Activated T-cell treated with anti-CD3 and anti-CD28 coated beads for 4 hours (primary cell): ENCODE data around the gene TMCO6.

Experiments used
- DNase-seq: peaks from one replicate; pipeline ENCODE4 v3.0.0-alpha.2; 2020

The TMCO6 gene

DNA sequence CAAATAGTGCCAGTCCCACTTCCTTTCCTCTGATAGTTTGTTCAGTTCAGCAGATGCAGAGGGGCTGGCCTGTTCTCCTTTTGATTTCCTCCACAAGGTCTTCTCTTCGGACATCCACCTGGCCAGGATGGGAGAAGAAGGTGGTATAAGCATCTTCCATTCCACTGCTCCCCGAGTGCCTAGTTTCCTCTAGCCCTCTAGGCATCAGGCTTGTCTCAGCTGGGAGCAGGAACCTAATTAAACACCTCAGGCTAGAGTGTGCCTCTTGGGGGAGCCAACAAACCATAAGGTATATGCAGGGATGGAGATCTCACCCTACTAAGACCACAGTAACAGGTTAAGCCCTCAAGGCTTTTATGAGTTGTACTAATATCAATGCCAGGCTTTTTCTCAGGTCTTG lies 35.0 kb downstream of the TMCO6 start:
- DNase-seq, result no peak

DNA sequence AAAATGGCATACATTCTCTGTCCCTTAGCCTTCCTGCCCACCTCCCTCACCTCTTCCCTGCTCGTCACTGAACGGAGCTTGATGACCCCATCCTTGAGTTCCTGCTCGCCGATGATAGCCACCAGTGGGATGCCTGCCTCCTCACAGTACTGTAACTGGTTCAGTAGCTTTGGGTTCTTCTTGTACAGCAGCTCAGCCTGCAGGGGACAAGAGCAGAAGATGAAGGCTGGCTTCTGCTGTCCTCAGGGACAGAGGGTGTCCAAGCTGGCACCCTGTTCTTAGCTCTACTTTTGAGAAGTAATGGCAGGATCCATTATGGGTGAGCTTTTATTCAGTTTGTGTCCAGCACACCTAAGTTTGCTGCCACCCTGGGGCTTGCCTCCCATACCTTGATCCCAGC lies 35.4 kb downstream of the TMCO6 start:
- no peak for DNase-seq

DNA sequence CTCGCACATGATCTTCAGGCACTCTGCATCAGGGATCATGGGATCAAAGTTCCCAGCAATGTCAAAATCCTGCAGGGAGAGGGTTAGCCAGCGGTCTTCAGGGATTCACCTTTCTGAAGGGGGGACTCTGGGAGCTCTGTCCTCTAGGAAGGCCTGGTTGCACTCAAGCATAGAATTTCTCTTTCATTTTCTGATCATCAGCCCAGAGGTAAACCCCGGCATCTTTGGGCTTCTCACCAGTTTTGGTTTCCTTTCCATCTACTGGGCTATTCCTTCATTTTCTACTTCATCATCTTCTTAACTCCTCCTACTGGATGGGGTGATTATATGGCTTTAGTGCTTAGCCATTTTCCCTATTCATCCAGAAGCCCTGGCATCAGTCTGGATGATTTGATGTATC lies 38.7 kb downstream of the TMCO6 start:
- no peak for DNase-seq

DNA sequence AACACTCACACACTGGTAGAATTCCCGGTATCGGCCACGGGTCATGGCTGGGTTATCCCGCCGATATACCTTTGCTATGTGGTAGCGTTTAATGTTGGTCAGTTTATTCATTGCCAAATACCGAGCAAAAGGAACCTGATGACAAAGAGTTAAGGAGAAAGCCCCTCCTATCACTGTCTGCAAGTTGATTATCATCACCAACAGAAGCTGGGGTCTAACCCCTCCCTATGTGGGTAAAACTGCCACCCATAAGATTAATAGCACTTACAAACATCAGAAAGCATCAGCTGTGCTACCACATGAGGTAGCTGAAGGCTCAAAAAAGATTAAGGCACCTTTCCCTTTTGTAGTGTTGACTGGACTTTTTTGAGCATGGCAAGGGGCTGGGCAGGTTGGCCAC lies 39.7 kb downstream of the TMCO6 start:
- DNase-seq, result no peak

DNA sequence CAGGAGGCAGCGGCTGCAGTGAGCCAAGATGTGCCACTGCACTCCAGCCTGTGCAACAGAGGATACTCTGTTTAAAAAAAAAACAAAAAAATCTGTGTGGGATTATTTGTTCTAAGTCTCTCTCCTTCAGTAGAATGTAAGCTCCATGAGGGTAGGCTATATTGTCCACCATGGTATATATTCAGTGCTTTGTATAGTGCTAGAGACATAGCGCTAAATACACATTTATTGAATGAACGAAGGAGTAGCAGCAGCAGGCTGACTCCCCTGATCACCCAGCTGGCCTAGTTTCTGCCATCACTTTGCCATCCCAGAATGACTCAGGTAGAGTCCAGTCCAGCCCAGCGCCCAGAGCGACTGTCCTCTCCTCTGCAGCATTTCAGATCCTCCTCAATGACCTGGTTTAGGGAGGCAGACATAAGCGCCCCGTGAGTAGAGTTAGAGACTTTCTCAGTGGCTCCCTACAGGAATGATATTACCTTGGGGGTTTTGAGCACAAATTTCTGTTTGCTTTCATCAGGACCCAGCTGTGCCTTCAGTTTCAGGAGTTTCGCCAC lies 51.2 kb downstream of the TMCO6 start:
- no peak for DNase-seq

DNA sequence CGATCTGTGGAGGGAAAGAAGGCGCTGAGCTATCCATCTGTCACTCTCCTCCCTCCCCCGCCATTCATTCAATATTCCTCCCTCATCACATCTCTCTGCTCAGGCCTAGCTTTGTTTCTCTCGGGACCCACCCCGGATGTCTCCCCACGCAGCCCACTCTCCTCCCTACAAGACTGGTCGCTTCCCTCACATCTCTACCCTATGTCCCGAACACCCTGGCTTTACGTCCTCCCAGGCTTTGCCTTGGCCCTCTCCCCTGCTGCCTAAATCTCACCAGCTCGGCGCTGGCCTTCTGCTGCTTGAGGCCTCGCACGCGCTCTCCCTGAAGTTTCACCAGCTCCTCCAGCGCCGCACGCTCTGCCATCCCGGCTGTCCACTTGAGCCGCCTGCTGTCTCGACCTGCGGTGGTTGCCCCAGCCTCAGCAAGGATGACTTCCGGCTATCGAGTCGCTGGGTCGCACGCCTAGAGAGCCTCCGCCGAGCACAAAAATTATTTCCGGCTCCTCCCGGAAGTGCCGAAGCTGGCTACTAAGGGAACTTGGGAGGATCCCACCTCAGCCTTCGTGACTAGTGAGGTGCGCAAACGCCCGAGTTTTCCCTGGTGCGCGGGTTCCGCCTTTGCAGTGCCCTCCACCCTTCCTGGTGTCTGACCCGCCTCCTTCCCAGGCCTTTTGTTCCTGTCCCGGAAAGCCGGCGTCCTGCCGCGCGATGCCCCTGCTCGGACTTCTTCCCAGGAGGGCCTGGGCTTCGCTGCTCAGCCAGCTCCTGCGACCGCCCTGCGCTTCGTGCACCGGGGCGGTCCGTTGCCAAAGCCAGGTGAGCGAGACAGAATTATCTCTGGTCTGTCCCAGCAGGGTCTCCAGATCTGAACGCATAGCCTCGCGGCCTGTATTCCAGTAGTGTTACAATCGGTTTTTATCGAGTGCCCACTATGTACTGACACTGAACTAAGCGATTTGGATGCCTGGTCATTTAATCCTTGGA lies 52.0 kb downstream of the TMCO6 start, which contains the start of the genes HARS1 and HARS2:
HARS1 (minus strand) TSS at position 430 of the 984 bp plus-strand sequence; CDS start at position 364, 66 bp downstream.
HARS2 (plus strand) TSS at position 515 of the 984 bp plus-strand sequence; CDS start at position 709, 194 bp downstream.
- DNase-seq, result peak; percentile 69

DNA sequence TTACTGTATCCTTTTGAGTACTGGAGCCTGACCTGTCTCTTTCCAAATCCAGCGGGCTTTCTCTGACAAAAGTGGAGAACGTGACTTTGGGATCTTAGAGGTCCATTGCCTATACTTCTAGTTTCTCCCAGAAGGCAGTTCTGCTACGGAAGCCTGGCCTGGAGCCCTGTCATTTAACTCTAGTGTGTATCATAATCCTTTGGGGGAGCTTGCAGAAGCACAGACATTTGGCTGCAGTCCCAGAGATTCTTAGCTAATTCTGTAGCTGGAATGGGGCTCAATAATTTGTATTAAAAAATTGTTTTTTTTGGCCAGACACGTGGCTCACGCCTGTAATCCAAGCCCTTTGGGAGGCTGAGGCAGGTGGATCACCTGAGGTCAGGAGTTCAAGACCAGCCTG lies 55.0 kb downstream of the TMCO6 start:
- no peak for DNase-seq
